ENCODE results near the gene FAM9C. TPM values are rescaled to one million over a fixed set of nuclear protein-coding genes. Genes with fewer than 3 reads are reported as not detected.
A peak's percentile ranks its signal among the peaks of the same experiment; 100 is the strongest.

FAM9C gene
- total RNA-seq = not detected
- not detected for polyA plus RNA-seq

GRCh38 chrX:13044441-13044840 lies at the start of gene FAM9C:
FAM9C (minus strand) TSS chrX:13044620; CDS start chrX:13043789, 831 bp downstream.
- peaks cover 7 to 53% (median 13%) of the 10 kb centered on the region in 4 donors for H3K4me1 Mint-ChIP-seq
- H3K27ac Mint-ChIP-seq = no peak within 1 kb of the TSS
- H3K27ac ChIP-seq (ENCODE audit: insufficient read depth, low read length, poor library complexity, severe bottlenecking) = no peak within 1 kb of the TSS

GRCh38 chrX:13093529-13094140 lies 49.2 kb upstream of the FAM9C start:
- Histone ChIP-seq H3K9me3 (ENCODE audit: control insufficient read depth in 2 of 2, low read length in 2 of 2) (no peaks in the 10 kb centered on the region), H3K27me3 (ENCODE audit: control insufficient read depth, insufficient read depth, low read length) (no peaks in the 10 kb centered on the region), H3K4me3 (ENCODE audit: low read depth, low read length) (peak overlapping the region; percentile 66), H3K36me3 (ENCODE audit: control insufficient read depth, insufficient read depth, low read length) (no peaks in the 10 kb centered on the region), H3K27ac (ENCODE audit: insufficient read depth, low read length, poor library complexity, severe bottlenecking) (peak overlapping the region; percentile 96), H3K4me1 (ENCODE audit: control insufficient read depth, insufficient read depth, low read length, poor library complexity, severe bottlenecking) (peaks cover 76% of the 10 kb centered on the region)
- peak overlapping the region; percentile 75 to 88 (median 80) for H3K4me3 Mint-ChIP-seq
- ATAC-seq (ENCODE audit: low read depth in 2 of 2) (peak; percentile 59 to 62), DNase-seq (peak in 1 of 3 donors; percentile 60)
- H3K27me3 Mint-ChIP-seq = no peaks in the 10 kb centered on the region
- no peaks in the 10 kb centered on the region for H3K36me3 Mint-ChIP-seq
- peaks cover 29 to 88% (median 57%) of the 10 kb centered on the region in 4 donors for H3K4me1 Mint-ChIP-seq
- no peaks in the 10 kb centered on the region for H3K9me3 Mint-ChIP-seq
- H3K27ac Mint-ChIP-seq = peak overlapping the region; percentile 92 to 98 (median 95)

More at GRCh38 chrX:13044441-13044840, at the start of gene FAM9C:
- no peaks in the 10 kb centered on the region for H3K27me3 ChIP-seq (ENCODE audit: control insufficient read depth, insufficient read depth, low read length)
- Mint-ChIP-seq H3K4me3 (no peak within 1 kb of the TSS), H3K27me3 (no peaks in the 10 kb centered on the region), H3K36me3 (no peaks in the 10 kb centered on the region), H3K9me3 (no peaks in the 10 kb centered on the region)
- H3K4me3 ChIP-seq (ENCODE audit: low read depth, low read length) = no peak within 1 kb of the TSS
- H3K9me3 ChIP-seq (ENCODE audit: control insufficient read depth in 2 of 2, low read length in 2 of 2) = no peaks in the 10 kb centered on the region
- no peaks in the 10 kb centered on the region for H3K36me3 ChIP-seq (ENCODE audit: control insufficient read depth, insufficient read depth, low read length)
- DNase-seq = no peak
- no peak for ATAC-seq (ENCODE audit: low read depth in 2 of 2)
- H3K4me1 ChIP-seq (ENCODE audit: control insufficient read depth, insufficient read depth, low read length, poor library complexity, severe bottlenecking) = peaks cover 13% of the 10 kb centered on the region

GRCh38 chrX:13092455-13092941 lies 48.1 kb upstream of the FAM9C start:
- peaks cover 87% of the 10 kb centered on the region for H3K4me1 ChIP-seq (ENCODE audit: control insufficient read depth, insufficient read depth, low read length, poor library complexity, severe bottlenecking)
- ATAC-seq (ENCODE audit: low read depth in 2 of 2) (peak; percentile 60 to 72), DNase-seq (peak; percentile 68 to 91 (median 78))
- H3K4me3 ChIP-seq (ENCODE audit: low read depth, low read length) = peak overlapping the region; percentile 66
- H3K27me3 ChIP-seq (ENCODE audit: control insufficient read depth, insufficient read depth, low read length) = no peaks in the 10 kb centered on the region
- Mint-ChIP-seq H3K36me3 (no peaks in the 10 kb centered on the region), H3K4me3 (peak overlapping the region; percentile 75 to 93 (median 80)), H3K27ac (peak overlapping the region; percentile 92 to 98 (median 95)), H3K4me1 (peaks cover 37 to 92% (median 65%) of the 10 kb centered on the region in 4 donors), H3K27me3 (no peaks in the 10 kb centered on the region), H3K9me3 (no peaks in the 10 kb centered on the region)
- H3K27ac ChIP-seq (ENCODE audit: insufficient read depth, low read length, poor library complexity, severe bottlenecking) = peak overlapping the region; percentile 96
- H3K36me3 ChIP-seq (ENCODE audit: control insufficient read depth, insufficient read depth, low read length) = no peaks in the 10 kb centered on the region
- no peaks in the 10 kb centered on the region for H3K9me3 ChIP-seq (ENCODE audit: control insufficient read depth in 2 of 2, low read length in 2 of 2)

GRCh38 chrX:13091111-13091765 lies 46.8 kb upstream of the FAM9C start:
- Histone ChIP-seq H3K4me3 (ENCODE audit: low read depth, low read length) (peak overlapping the region; percentile 66), H3K9me3 (ENCODE audit: control insufficient read depth in 2 of 2, low read length in 2 of 2) (no peaks in the 10 kb centered on the region)
- peak overlapping the region; percentile 92 to 98 (median 95) for H3K27ac Mint-ChIP-seq

GRCh38 chrX:13090339-13091110 lies 46.1 kb upstream of the FAM9C start:
- Histone ChIP-seq H3K27ac (ENCODE audit: insufficient read depth, low read length, poor library complexity, severe bottlenecking) (peak overlapping the region; percentile 96), H3K36me3 (ENCODE audit: control insufficient read depth, insufficient read depth, low read length) (no peaks in the 10 kb centered on the region), H3K9me3 (ENCODE audit: control insufficient read depth in 2 of 2, low read length in 2 of 2) (no peaks in the 10 kb centered on the region), H3K4me1 (ENCODE audit: control insufficient read depth, insufficient read depth, low read length, poor library complexity, severe bottlenecking) (peaks cover 92% of the 10 kb centered on the region), H3K27me3 (ENCODE audit: control insufficient read depth, insufficient read depth, low read length) (no peaks in the 10 kb centered on the region), H3K4me3 (ENCODE audit: low read depth, low read length) (peak overlapping the region; percentile 66)
- DNase-seq = peak in 1 of 3 donors; percentile 66
- Mint-ChIP-seq H3K4me1 (peaks cover 49 to 98% (median 74%) of the 10 kb centered on the region in 4 donors), H3K27ac (peak overlapping the region; percentile 92 to 98 (median 95)), H3K36me3 (no peaks in the 10 kb centered on the region), H3K27me3 (no peaks in the 10 kb centered on the region), H3K9me3 (no peaks in the 10 kb centered on the region), H3K4me3 (peak overlapping the region; percentile 66 to 84 (median 76))
- ATAC-seq (ENCODE audit: low read depth in 2 of 2) = no peak

More at GRCh38 chrX:13091111-13091765, 46.8 kb upstream of the FAM9C start:
- ATAC-seq (ENCODE audit: low read depth in 2 of 2) (no peak), DNase-seq (peak in 2 of 3 donors; percentile 54 to 82)
- H3K4me1 Mint-ChIP-seq = peaks cover 47 to 95% (median 71%) of the 10 kb centered on the region in 4 donors
- no peaks in the 10 kb centered on the region for H3K27me3 Mint-ChIP-seq
- Histone ChIP-seq H3K36me3 (ENCODE audit: control insufficient read depth, insufficient read depth, low read length) (no peaks in the 10 kb centered on the region), H3K27ac (ENCODE audit: insufficient read depth, low read length, poor library complexity, severe bottlenecking) (peak overlapping the region; percentile 96), H3K4me1 (ENCODE audit: control insufficient read depth, insufficient read depth, low read length, poor library complexity, severe bottlenecking) (peaks cover 89% of the 10 kb centered on the region), H3K27me3 (ENCODE audit: control insufficient read depth, insufficient read depth, low read length) (no peaks in the 10 kb centered on the region)
- H3K36me3 Mint-ChIP-seq = no peaks in the 10 kb centered on the region
- H3K9me3 Mint-ChIP-seq = no peaks in the 10 kb centered on the region
- H3K4me3 Mint-ChIP-seq = peak overlapping the region; percentile 75 to 84 (median 76)

- no peaks in the 10 kb centered on the region for H3K9me3 Mint-ChIP-seq
- peak overlapping the region; percentile 96 for H3K27ac ChIP-seq (ENCODE audit: insufficient read depth, low read length, poor library complexity, severe bottlenecking)
- H3K36me3 ChIP-seq (ENCODE audit: control insufficient read depth, insufficient read depth, low read length) = no peaks in the 10 kb centered on the region
- H3K27me3 ChIP-seq (ENCODE audit: control insufficient read depth, insufficient read depth, low read length) = no peaks in the 10 kb centered on the region
- DNase-seq (no peak), ATAC-seq (ENCODE audit: low read depth in 2 of 2) (no peak)
- H3K9me3 ChIP-seq (ENCODE audit: control insufficient read depth in 2 of 2, low read length in 2 of 2) = no peaks in the 10 kb centered on the region
- no peaks in the 10 kb centered on the region for H3K36me3 Mint-ChIP-seq
- H3K4me1 ChIP-seq (ENCODE audit: control insufficient read depth, insufficient read depth, low read length, poor library complexity, severe bottlenecking) = peaks cover 92% of the 10 kb centered on the region
- no peaks in the 10 kb centered on the region for H3K27me3 Mint-ChIP-seq
- peaks cover 46 to 98% (median 75%) of the 10 kb centered on the region in 4 donors for H3K4me1 Mint-ChIP-seq
- peak overlapping the region; percentile 66 for H3K4me3 ChIP-seq (ENCODE audit: low read depth, low read length)
- H3K4me3 Mint-ChIP-seq = peak overlapping the region; percentile 66 to 76 (median 68)
- H3K27ac Mint-ChIP-seq = peak overlapping the region; percentile 92 to 98 (median 95)
Observed at GRCh38 chrX:13090027-13090338, 45.6 kb upstream of the FAM9C start.

- Histone ChIP-seq H3K4me1 (ENCODE audit: control insufficient read depth, insufficient read depth, low read length, poor library complexity, severe bottlenecking) (peaks cover 85% of the 10 kb centered on the region), H3K27ac (ENCODE audit: insufficient read depth, low read length, poor library complexity, severe bottlenecking) (peak overlapping the region; percentile 96), H3K36me3 (ENCODE audit: control insufficient read depth, insufficient read depth, low read length) (no peaks in the 10 kb centered on the region), H3K4me3 (ENCODE audit: low read depth, low read length) (peak overlapping the region; percentile 72), H3K27me3 (ENCODE audit: control insufficient read depth, insufficient read depth, low read length) (no peaks in the 10 kb centered on the region), H3K9me3 (ENCODE audit: control insufficient read depth in 2 of 2, low read length in 2 of 2) (no peaks in the 10 kb centered on the region)
- Mint-ChIP-seq H3K36me3 (no peaks in the 10 kb centered on the region), H3K4me3 (peak overlapping the region; percentile 78 to 85 (median 82)), H3K27ac (peak overlapping the region; percentile 95 to 100 (median 97)), H3K27me3 (no peaks in the 10 kb centered on the region), H3K4me1 (peaks cover 41 to 97% (median 63%) of the 10 kb centered on the region in 4 donors), H3K9me3 (no peaks in the 10 kb centered on the region)
- ATAC-seq (ENCODE audit: low read depth in 2 of 2) (no peak), DNase-seq (peak in 1 of 3 donors; percentile 67)
Observed at GRCh38 chrX:13088156-13088487, 43.7 kb upstream of the FAM9C start.
